ENCODE measurements around the gene EDC3.

- TF ChIP-seq CTCF (IDR thresholded peaks at IDR 0.05) (no peak), POLR2A (IDR thresholded peaks at IDR 0.05) (no peak)
These were observed 38.8 kb downstream of the EDC3 start for GRCh38 chr15:74656935-74657535.
